Esophagus squamous epithelium (tissue), 4 donors: ENCODE measurements around the gene PCSK6.

Experiments used
- POLR2A ChIP-seq, 4 donors: fragments of 450-650 bp; IDR thresholded peaks; one replicate each; pipeline ENCODE4 v1.6.1; 2017; ENCODE audit warnings: antibody characterized with exemption in 4 of 4, mild to moderate bottlenecking in 4 of 4, moderate library complexity in 3 of 4
- TF ChIP-seq, protein P1 (sequence below), 6 experiments: fragments of 450-650 bp in 4 of 6; fragments of 200-600 bp in 2 of 6; sonication (generic) in 2 of 6; IDR thresholded peaks; one replicate each; pipeline ENCODE4 v1.5.1; 2016 to 2019; ENCODE audit warnings: antibody characterized with exemption in 6 of 6, mild to moderate bottlenecking in 4 of 6, moderate library complexity in 4 of 6

- TF ChIP-seq, protein P1, sequence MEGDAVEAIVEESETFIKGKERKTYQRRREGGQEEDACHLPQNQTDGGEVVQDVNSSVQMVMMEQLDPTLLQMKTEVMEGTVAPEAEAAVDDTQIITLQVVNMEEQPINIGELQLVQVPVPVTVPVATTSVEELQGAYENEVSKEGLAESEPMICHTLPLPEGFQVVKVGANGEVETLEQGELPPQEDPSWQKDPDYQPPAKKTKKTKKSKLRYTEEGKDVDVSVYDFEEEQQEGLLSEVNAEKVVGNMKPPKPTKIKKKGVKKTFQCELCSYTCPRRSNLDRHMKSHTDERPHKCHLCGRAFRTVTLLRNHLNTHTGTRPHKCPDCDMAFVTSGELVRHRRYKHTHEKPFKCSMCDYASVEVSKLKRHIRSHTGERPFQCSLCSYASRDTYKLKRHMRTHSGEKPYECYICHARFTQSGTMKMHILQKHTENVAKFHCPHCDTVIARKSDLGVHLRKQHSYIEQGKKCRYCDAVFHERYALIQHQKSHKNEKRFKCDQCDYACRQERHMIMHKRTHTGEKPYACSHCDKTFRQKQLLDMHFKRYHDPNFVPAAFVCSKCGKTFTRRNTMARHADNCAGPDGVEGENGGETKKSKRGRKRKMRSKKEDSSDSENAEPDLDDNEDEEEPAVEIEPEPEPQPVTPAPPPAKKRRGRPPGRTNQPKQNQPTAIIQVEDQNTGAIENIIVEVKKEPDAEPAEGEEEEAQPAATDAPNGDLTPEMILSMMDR (IDR thresholded peaks at IDR 0.05), result no peak
- TF ChIP-seq POLR2A (IDR thresholded peaks at IDR 0.05), result no peak
Measured at GRCh38 chr15:101411085-101411484, 78.4 kb downstream of the PCSK6 start.
